HG03571 (cell line): ENCODE measurements around the gene DSP.

Experiments
- ATAC-seq: cut with Tn5 transposase; IDR thresholded peaks from one replicate; pipeline ENCODE4 v1.9.1; 2021; ENCODE audit not compliant: unreplicated experiment

DSP gene

DNA sequence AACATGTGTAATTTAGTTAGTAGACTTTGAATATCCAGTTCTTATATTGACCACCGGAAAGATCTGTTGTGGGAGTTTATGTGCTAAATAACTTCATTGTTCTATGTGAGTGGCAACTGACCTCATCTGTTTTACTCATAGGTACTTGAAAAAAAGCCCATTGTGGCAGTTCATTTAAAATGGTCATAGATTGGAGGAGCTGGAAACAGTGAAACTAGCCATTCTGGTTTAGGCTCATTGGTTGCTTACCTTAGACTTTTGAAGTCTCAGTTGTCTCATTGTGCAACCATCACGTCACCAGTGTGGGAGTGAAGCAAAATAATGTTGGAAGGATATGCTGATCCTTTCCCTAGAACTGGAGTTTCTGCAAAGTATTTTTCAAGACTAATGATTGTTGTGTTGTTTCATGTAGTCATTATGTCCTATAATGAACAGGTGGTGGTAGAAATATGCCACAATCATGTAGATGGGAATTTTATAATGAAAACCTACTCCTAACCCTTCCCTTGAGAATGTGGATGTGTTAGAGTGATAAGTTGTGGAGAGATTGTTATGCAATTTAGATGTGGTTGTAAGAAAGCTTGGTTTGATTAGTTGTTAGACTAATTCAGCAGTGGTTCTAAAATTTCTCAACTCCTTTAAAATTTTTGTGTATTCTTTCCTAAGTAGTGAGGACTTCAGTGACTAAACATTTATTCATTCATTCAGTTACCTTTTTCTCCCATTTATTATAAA is 18.3 kb downstream of the DSP start:
- ATAC-seq = no peak

DNA sequence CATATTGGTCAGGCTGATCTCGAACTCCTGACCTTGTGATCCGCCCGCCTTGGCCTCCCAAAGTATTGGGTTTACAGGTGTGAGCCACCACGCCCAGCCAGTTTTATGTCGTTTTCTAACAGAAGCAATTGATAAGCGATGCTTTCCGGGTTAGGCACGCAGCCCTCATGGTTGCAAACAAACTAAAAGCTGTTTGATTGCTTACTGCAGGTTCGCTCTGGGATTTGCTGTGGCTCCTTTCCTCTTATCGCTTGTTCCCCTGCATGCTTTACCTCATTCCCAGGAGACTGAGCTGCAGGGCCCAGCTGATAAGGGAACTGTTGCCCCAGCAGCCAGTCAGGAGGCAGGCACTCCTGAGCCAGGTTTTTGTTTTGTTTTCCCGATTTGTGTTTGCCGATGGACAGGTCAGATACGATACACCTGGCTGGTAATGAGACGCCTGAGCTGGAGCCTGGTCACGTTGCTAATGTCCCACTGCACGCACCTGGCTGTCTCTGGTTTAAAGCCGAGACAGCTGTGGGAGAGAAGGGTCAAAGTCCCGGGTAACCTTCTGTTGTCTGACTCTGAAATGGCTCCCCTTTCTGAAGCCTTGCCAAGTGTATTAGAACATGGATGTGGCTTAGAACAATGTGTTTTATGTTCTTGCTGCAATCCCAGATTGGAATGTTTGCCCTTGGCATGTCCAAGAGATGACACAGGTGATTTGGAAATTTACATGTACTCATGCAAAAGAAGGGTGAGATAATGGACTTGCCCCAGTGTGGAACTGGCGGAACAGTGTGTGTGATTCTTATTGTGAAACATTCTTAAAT is 19.9 kb downstream of the DSP start:
- no peak for ATAC-seq

DNA sequence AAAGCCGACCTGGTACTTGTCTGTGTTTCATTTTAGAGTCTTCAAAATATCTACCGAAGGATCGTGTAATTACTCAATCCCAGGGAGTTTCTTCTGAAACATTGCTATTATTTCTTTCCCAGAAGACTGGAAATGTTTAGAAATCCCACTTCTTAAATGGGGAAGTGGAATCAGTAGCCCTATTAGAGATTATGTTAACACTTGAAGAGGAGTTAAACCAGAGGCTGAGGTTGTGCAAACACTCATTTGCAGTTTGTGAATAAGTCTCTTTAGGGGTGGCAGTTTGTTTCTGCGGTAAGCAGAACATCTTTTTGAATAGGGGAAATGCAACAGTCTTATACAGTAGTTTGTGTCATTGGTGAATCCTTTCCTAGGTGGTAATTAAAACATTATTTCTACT is 21.3 kb downstream of the DSP start:
- no peak for ATAC-seq

DNA sequence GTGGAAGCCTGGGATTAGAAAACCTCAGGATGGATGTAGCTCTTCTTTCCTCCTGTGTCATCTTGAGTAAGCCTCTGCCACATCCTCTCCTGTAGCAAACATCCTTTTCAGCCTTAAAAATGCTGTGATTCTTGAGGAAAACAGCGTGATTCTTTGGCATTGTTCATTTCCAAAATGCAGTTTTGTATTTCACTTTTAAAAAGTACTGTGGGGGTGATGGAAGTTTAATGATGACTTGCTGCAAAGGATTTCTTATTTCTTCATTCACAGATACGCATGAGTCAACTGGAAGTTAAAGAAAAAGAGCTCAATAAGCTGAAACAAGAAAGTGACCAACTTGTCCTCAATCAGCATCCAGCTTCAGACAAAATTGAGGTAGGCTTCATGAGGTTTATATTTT is 24.6 kb downstream of the DSP start:
- ATAC-seq = no peak

DNA sequence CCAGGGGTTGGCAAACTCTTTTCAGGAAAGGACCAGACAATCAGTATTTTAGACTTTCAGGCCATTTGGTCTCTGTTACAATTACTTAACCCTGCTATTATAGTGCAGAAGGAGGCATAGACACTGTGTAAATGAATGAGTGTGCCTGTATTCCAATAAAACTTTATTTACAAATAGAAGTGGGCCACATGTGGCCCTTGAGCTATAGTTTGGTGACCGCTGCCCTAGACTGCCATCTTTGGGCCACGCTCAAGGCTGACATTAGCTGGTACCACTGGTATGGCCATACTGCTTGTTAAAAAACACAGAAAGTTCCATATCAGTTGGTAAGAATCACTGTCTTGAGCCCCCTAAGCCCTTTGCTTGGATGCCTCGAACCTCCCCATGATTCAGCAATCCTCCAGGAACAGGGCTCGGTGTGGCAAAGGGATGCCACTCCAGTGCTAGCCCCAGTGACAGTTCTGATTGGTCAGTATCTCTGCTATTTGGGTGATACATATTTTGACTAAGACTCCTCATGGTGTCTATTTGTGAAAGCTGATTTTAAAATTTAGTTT is 25.2 kb downstream of the DSP start:
- ATAC-seq = no peak

DNA sequence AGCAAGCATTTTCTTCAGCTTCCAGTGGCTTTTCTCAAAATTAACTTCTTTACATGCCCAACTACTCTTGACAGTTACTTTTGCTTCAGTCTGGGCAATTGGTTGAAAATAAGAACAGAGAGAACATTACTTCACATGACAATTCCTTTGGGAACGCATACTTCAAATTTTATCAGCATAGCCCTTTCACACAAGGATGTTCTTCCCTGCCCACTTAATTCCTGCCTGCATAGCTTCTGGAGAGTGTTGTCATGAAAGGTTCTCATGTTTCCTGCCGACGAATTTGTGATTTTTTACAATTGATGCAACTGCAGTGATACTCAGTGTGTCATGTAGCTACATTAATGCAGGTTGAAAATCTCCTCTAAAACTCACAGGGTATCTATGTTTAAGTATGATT is 26.6 kb downstream of the DSP start:
- no peak for ATAC-seq

DNA sequence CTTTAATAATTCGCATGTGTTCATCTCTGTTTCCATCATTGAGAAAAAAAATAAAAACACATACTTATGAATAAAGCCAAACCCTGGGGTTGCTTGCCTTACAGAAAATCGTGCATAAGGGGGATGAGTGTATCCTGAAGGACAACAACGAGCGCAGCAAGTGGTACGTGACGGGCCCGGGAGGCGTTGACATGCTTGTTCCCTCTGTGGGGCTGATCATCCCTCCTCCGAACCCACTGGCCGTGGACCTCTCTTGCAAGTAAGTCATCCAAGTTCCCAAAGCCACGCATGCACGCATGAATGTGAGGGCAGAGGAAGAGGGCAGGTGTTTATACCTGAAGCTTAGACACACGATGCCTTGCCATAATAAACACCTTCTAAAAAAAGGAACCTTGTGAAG is 27.6 kb downstream of the DSP start:
- no peak for ATAC-seq

DNA sequence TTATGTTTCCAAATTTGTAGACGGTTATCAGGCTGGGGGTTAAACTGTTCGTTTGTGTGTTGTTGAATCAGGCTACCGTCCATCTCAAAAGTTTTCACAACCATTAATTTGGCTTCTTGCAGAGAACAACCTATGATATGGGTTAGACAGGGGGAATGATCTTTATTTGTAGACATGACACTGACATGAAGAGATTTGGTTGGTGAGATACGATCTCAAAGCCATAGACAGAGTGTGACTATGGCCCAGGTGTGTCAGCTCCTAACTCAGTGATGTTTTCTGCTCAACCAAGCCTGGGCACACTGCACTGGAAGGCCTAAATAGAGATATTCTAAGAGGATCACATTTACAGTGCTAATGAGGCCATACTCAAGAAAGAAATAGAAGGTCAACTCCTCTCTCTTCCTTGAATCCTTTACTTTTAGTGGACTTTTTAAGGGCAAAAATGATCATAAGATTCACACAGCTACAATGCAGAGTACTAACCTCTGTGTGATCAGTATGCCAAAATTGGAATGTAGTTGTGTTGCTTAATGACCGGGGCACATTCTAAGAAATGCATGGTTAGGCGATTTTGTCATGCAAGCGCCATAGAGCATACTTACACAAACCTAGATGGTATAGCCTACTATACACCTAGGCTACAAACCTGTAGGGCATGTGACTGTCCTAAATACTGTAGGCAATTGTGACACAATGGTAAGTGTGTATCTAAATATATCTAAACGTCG is 30.9 kb downstream of the DSP start:
- ATAC-seq = no peak

DNA sequence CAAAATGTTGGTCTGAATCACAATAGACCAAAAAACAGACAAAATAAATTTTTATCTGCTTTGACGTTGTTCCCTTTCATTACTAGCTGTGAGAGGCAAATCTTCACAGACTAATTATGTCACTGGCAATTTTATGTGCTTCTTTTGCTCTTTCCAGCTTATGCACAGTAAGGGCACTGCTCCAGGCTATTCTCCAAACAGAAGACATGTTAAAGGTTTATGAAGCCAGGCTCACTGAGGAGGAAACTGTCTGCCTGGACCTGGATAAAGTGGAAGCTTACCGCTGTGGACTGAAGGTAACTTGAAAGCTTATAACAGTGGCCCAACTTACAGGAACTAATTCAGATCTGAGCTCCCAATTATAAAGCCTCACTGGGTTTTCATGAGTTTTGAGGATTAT is 33.0 kb downstream of the DSP start:
- no peak for ATAC-seq

DNA sequence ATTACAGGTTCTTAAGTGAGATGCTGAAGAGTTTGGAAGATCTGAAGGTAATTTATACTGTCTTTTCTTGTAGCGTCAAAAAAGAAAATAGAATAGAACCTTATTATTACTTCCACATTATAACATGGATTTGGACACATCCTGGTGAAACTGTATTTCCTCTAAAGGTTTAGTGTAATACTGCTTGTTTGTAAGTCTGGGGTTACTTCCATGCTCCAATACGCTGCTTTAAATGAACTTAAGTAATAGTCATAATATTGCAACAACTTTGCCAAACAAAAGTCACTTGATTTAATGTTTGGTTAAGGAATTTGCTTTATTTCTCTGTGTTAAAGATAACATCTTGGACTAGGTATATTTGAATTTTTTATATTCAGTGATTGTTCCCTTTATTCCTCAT is 37.0 kb downstream of the DSP start:
- no peak for ATAC-seq

DNA sequence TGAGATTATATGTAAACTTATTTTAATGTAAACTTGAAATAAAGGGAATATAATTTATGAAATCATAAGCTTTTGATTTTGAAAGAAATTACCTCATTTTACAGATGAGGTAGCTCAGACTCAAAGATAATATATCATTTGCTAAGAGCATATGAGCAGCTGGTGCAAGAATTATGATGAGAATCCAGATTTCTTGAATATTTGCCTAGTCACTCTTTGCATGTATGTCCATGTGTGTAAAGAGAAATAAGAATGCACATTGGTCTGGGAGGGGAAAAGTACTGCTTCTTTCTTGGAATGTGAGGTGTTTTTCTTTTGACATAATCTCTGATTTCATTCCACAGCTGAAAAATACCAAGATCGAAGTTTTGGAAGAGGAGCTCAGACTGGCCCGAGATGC is 37.5 kb downstream of the DSP start:
- no peak for ATAC-seq

DNA sequence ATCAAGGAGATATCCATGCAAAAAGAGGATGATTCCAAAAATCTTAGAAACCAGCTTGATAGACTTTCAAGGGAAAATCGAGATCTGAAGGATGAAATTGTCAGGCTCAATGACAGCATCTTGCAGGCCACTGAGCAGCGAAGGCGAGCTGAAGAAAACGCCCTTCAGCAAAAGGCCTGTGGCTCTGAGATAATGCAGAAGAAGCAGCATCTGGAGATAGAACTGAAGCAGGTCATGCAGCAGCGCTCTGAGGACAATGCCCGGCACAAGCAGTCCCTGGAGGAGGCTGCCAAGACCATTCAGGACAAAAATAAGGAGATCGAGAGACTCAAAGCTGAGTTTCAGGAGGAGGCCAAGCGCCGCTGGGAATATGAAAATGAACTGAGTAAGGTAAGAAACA is 38.4 kb downstream of the DSP start:
- no peak for ATAC-seq

DNA sequence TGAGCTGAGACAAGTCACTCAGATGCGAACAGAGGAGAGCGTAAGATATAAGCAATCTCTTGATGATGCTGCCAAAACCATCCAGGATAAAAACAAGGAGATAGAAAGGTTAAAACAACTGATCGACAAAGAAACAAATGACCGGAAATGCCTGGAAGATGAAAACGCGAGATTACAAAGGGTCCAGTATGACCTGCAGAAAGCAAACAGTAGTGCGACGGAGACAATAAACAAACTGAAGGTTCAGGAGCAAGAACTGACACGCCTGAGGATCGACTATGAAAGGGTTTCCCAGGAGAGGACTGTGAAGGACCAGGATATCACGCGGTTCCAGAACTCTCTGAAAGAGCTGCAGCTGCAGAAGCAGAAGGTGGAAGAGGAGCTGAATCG is 39.1 kb downstream of the DSP start:
- no peak for ATAC-seq

DNA sequence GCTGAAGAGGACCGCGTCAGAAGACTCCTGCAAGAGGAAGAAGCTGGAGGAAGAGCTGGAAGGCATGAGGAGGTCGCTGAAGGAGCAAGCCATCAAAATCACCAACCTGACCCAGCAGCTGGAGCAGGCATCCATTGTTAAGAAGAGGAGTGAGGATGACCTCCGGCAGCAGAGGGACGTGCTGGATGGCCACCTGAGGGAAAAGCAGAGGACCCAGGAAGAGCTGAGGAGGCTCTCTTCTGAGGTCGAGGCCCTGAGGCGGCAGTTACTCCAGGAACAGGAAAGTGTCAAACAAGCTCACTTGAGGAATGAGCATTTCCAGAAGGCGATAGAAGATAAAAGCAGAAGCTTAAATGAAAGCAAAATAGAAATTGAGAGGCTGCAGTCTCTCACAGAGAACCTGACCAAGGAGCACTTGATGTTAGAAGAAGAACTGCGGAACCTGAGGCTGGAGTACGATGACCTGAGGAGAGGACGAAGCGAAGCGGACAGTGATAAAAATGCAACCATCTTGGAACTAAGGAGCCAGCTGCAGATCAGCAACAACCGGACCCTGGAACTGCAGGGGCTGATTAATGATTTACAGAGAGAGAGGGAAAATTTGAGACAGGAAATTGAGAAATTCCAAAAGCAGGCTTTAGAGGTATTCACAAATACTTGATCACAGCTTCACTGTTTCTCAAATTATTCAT is 39.6 kb downstream of the DSP start:
- no peak for ATAC-seq

DNA sequence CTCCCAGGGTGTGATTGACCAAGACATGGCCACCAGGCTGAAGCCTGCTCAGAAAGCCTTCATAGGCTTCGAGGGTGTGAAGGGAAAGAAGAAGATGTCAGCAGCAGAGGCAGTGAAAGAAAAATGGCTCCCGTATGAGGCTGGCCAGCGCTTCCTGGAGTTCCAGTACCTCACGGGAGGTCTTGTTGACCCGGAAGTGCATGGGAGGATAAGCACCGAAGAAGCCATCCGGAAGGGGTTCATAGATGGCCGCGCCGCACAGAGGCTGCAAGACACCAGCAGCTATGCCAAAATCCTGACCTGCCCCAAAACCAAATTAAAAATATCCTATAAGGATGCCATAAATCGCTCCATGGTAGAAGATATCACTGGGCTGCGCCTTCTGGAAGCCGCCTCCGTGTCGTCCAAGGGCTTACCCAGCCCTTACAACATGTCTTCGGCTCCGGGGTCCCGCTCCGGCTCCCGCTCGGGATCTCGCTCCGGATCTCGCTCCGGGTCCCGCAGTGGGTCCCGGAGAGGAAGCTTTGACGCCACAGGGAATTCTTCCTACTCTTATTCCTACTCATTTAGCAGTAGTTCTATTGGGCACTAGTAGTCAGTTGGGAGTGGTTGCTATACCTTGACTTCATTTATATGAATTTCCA is 43.9 kb downstream of the DSP start:
- no peak for ATAC-seq

DNA sequence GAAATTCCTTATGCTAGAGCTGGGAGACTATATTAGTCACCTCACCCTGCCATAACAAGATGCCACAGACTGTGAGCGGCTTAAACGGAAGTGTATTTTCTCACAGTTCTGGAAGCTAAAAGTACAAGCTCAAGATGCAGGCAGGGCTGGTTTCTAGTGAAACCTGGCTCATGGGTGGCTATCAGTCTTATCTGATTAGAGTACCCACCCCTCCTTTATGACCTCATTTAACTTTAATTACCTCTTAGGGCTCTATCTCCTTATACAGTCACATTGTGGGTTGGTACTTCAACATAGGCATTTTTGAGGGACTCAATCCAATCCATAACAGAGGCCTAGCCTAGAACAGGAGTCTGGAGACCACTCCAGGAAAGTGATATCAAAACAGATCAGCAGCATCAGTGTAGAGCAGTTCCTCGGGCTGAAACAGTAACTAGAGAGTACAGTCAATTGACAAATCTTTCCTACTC is 46.2 kb downstream of the DSP start:
- ATAC-seq = no peak

DNA sequence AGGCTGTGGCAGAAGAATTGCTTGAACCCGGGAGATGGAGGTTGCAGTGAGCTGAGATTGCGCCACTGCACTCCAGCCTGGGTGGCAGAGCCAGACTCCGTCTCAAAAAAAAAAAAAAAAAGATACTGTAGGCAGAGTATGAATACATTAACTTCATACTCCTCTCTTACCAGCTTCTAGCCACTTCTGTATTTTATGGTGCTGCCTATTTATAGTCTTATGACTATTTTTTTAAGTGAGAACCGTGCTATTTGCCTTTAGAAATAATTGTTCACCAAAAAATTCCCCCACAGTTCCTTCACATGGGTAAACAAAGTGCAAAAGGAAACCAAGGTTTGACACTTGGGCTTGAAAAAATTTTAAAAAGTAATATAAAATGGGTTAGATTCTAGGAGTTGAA is 47.0 kb downstream of the DSP start:
- no peak for ATAC-seq

DNA sequence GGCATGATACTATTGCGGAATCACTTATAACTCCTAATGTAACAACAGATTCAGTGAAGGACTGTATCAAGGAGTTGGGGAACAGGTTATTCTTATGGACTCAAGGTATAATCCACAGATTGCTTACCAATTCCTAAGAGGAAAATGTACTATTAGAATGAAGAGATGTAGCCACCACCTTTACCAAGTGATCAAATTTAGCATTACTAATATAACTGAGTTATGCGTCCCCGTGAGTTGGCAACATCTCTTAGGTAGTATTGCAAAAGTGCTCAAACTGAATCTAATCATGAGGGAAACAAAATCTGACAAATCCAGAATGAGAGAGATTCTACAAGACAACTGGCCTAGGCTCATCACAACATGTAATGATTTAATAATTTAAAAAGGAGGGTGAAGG is 47.8 kb downstream of the DSP start:
- ATAC-seq = no peak

DNA sequence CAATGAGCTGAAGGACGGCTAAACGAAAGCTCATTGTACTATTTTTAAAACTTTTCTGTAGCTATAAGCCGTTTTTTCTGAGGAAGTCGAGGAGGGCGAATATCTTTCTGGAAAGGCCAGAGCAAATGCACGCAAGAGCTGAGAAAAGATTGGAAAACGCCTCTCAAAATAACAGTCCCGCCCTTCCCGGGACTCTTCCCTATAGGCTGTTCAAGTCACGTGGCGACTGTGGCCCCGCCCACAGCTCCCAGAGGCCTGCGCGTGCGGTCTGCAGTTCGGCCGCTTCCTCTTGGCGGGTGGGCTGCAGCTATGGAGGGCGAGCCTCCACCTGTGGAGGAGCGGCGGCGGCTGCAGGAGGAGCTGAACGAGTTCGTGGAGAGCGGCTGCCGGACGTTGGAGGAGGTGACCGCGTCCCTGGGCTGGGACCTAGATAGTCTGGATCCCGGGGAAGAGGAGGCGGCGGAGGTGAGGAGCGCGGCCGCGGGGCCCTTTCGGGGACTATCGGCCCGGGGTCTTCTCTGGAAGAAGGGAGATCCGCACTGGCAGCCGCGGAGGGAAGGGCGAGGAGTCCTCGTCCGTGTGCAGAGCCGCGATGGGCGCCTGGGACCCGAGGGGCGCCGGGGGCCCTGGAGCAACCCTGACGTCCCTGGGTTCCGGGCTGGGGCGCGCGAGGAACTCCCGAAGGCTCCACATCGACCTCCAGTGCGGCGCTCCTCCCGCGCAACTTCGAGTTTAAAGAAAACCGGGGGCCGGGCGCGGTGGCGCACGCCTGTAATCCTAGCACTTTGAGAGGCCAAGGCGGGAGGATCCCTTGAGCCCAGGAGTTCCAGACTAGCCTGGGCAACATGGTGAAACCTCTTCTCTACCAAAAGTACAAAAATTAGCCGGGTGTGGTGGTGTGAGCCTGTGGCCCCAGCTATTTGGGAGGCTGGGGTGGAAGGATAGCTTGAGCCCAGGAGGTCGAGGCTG is 48.8 kb downstream of the DSP start, which contains the start of gene SNRNP48:
SNRNP48 (plus strand) TSS at position 250 of the 969 bp plus-strand sequence; CDS start at position 310, 60 bp downstream.
- peak; percentile 100 for ATAC-seq
